ENCODE results near the gene TMEM141. TPM values are rescaled to one million over a fixed set of nuclear protein-coding genes. Genes with fewer than 3 reads are reported as not detected.

Gene TMEM141
- total RNA-seq, 1 donor from 2014 or later = 29.2 TPM

GRCh38 chr9:136820971-136821825 is 30.1 kb downstream of the TMEM141 start:
- peaks cover 6% of the 10 kb centered on the region for H3K4me1 Mint-ChIP-seq (ENCODE audit: unreplicated experiment)
- H3K27ac Mint-ChIP-seq (ENCODE audit: unreplicated experiment) = no peak overlapping the region

GRCh38 chr9:136821826-136822544 is 30.8 kb downstream of the TMEM141 start:
- no peaks in the 10 kb centered on the region for H3K9me3 Mint-ChIP-seq (ENCODE audit: unreplicated experiment)
- H3K27me3 Mint-ChIP-seq (ENCODE audit: unreplicated experiment) = no peaks in the 10 kb centered on the region
- no peak overlapping the region for H3K4me3 Mint-ChIP-seq (ENCODE audit: unreplicated experiment)
- H3K4me1 Mint-ChIP-seq (ENCODE audit: unreplicated experiment) = peaks cover 5% of the 10 kb centered on the region
- H3K27ac Mint-ChIP-seq (ENCODE audit: unreplicated experiment) = no peak overlapping the region
- TF ChIP-seq CTCF (IDR thresholded peaks at IDR 0.05) = no peak
- no peaks in the 10 kb centered on the region for H3K36me3 Mint-ChIP-seq (ENCODE audit: unreplicated experiment)
- no peak for DNase-seq (ENCODE audit: extremely low spot score, unreplicated experiment)

More at GRCh38 chr9:136820971-136821825, 30.1 kb downstream of the TMEM141 start:
- DNase-seq (ENCODE audit: extremely low spot score, unreplicated experiment) = no peak
- H3K36me3 Mint-ChIP-seq (ENCODE audit: unreplicated experiment) = no peaks in the 10 kb centered on the region
- H3K27me3 Mint-ChIP-seq (ENCODE audit: unreplicated experiment) = no peaks in the 10 kb centered on the region
- no peak for TF ChIP-seq CTCF (IDR thresholded peaks at IDR 0.05)
- no peak overlapping the region for H3K4me3 Mint-ChIP-seq (ENCODE audit: unreplicated experiment)
- H3K9me3 Mint-ChIP-seq (ENCODE audit: unreplicated experiment) = no peaks in the 10 kb centered on the region

- H3K4me1 Mint-ChIP-seq (ENCODE audit: unreplicated experiment) = peaks cover 4% of the 10 kb centered on the region
- no peaks in the 10 kb centered on the region for H3K27me3 Mint-ChIP-seq (ENCODE audit: unreplicated experiment)
- no peak overlapping the region for H3K4me3 Mint-ChIP-seq (ENCODE audit: unreplicated experiment)
- no peak for TF ChIP-seq CTCF (IDR thresholded peaks at IDR 0.05)
- H3K36me3 Mint-ChIP-seq (ENCODE audit: unreplicated experiment) = no peaks in the 10 kb centered on the region
- H3K9me3 Mint-ChIP-seq (ENCODE audit: unreplicated experiment) = no peaks in the 10 kb centered on the region
- H3K27ac Mint-ChIP-seq (ENCODE audit: unreplicated experiment) = no peak overlapping the region
- DNase-seq (ENCODE audit: extremely low spot score, unreplicated experiment) = no peak
These were observed 32.2 kb downstream of the TMEM141 start for GRCh38 chr9:136823136-136824046.

- H3K27ac Mint-ChIP-seq (ENCODE audit: unreplicated experiment) = no peak overlapping the region
These were observed 33.5 kb downstream of the TMEM141 start for GRCh38 chr9:136824496-136825225.

More at GRCh38 chr9:136824496-136825225, 33.5 kb downstream of the TMEM141 start:
- Mint-ChIP-seq H3K36me3 (ENCODE audit: unreplicated experiment) (peaks cover 4% of the 10 kb centered on the region), H3K9me3 (ENCODE audit: unreplicated experiment) (no peaks in the 10 kb centered on the region), H3K27me3 (ENCODE audit: unreplicated experiment) (no peaks in the 10 kb centered on the region), H3K4me1 (ENCODE audit: unreplicated experiment) (peaks cover 4% of the 10 kb centered on the region), H3K4me3 (ENCODE audit: unreplicated experiment) (no peak overlapping the region)
- DNase-seq (ENCODE audit: extremely low spot score, unreplicated experiment) = no peak
- no peak for TF ChIP-seq CTCF (IDR thresholded peaks at IDR 0.05)

All from osteocyte (in vitro differentiated cells).